NCI-H82 treated with DMSO at 0.1 percent for 48 hours (cell line): ENCODE measurements around the gene RTL5.

ENCODE experiments used
- DNase-seq: peaks from one replicate; lab custom pipeline; 2025; ENCODE audit not compliant: unreplicated experiment; lab: John Stamatoyannopoulos, UW

RTL5 gene

GRCh38 chrX:72110051-72110875, 21.5 kb downstream of the RTL5 start:
- DNase-seq, result no peak

DNA sequence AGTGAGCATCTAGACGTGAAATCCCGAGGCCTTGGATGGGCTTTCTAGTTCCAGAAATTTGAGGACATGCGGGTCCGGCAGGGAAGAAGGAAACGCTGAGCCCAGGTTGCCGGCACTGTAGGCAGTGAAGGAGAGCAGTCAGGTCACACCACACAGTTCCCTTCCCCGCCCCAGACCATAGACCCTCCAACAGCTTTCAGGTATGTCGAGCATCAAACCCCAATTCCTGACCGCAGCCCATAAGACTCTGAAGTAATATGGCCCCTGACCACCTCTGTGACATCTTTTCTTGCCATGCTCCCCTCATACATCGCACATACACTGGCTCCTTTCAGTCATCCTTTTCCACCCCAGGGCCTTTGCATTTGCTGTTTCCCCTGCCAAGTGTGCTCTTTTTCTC, 23.0 kb downstream of the RTL5 start:
- DNase-seq, result no peak

GRCh38 chrX:72107841-72108595, 23.7 kb downstream of the RTL5 start:
- DNase-seq, result no peak

DNA sequence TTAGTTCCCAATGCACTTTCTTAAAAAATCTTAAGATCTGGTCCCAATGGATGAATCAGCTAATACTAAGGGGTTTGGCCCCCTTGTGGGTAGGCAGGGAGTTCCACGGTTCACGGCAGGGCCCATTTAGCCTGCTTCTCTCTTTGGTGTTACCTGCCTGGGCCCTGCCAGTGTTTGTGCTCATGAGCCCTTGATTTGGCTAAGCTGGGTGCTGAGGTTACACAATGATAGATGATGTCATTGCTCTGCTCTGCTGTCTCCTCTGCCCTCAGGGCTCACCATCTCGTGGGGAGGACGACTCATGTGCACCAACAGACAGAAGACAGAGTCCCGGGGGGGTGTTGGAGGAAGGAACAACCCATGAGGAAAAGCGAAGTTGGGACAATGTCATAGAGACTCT, 24.4 kb downstream of the RTL5 start:
- DNase-seq, result no peak

GRCh38 chrX:72105436-72105835, 26.3 kb downstream of the RTL5 start:
- no peak for DNase-seq

DNA sequence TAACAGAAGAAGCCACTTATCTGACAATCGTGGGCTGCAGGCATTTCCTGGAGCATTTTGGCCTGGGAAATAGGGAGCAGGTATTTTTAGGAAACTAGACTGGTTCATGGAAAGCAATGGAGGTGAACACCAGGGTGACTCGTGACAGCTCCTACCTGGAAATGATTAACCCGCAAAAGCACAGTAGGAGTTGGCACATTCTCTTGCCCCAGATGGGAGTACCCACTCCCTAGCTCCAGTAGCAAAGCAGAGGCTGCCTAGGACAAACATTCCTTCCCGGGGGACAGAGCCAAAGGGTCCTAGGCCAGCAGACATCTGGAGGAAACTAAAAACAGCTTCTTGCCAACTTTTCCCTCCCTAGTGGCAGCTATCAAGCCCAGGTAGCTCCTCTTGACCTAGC, 29.0 kb downstream of the RTL5 start:
- DNase-seq, result no peak

- no peak for DNase-seq
These were observed 29.6 kb downstream of the RTL5 start for GRCh38 chrX:72102126-72102525.

- DNase-seq, result no peak
These were observed 30.1 kb downstream of the RTL5 start for GRCh38 chrX:72101597-72102037.

DNA sequence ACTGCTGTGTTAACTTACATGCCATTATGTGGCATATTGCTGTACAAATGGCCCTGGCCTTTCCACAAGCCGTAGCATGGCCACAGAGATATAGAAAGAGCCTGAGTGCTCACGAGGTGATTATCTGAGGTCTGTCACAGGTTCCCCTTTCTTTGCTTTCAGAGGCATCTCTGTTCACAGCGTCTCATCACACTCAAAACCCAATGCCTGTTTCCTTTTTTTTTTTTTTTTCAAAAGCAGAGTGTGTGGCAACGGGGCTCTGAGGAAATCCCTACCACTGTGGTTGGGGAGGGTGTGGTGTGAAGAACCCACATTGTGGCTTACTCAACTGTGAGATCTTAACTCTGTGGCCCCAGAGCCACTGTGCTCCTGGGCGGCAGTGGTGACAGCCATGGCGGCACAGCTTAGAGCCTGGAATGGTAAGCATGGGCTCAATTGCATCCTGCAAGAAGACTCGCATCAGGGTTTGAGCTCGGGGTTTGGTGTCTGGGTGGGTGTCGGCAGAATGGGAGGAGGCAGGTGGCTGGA, 30.8 kb downstream of the RTL5 start:
- DNase-seq, result no peak

GRCh38 chrX:72100051-72100755, 31.5 kb downstream of the RTL5 start:
- DNase-seq, result no peak

DNA sequence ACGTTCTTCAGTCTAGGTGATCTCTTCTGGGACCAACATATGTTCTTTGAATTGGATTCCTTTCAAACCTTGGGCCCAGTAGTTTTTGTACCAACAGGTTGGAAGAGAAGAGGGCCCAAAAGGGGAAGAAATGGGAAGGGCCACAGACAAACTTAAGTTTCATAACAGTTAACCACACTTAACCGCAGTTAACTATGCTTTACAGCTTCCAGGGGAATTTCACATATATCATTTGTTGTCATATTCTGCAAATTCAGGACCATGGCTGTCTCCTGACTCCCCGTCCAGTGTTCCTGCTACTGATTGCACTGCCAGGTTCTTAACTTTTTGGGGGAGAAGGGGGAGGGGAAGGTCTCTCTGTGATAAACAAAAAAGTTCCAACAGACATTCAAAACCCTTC, 34.6 kb downstream of the RTL5 start:
- DNase-seq, result no peak

- DNase-seq, result no peak
These were observed 36.3 kb downstream of the RTL5 start for GRCh38 chrX:72095370-72095769.

DNA sequence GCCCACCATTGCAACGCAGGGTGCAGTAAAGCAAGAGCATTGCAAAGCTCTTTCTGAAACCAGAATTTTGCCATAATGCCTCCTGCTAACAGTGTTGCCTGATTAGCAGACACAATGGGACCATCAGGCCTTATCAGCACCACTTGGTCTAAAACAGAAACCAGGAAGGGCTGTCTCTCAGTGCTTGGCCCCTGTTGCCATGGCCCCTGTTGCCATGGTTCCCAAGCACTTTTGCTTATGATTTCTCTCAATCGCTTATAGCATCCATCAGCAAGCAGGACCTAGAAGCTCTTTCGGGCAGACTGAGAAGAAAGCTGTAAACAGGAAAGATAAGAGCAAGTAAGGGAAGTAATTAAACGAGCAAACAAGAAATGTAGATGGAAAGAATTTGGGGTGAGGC, 36.8 kb downstream of the RTL5 start:
- no peak for DNase-seq

GRCh38 chrX:72089254-72089653, 42.5 kb downstream of the RTL5 start:
- DNase-seq, result no peak

- no peak for DNase-seq
These were observed 43.0 kb downstream of the RTL5 start for GRCh38 chrX:72088761-72089160.

GRCh38 chrX:72086995-72087394, 44.7 kb downstream of the RTL5 start:
- no peak for DNase-seq

DNA sequence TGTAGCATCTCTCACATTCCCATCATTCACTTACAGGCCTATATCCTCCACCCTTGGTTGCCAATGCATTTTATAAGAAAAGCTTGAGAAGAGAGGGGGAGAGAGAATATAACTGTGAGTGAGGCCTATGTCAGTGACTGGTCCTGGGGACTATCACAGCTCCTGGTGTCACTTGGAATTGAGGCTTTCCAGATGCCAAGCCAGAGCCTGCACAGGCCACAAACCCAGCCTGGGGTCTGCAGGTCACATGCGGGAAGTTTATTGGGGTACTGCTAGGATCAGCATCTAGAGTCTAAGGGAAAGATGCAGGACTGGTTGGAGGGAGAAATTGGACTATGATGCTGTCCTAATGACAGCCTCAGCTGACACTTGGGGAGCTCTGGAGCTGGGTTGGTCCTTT, 47.6 kb downstream of the RTL5 start:
- DNase-seq, result no peak

DNA sequence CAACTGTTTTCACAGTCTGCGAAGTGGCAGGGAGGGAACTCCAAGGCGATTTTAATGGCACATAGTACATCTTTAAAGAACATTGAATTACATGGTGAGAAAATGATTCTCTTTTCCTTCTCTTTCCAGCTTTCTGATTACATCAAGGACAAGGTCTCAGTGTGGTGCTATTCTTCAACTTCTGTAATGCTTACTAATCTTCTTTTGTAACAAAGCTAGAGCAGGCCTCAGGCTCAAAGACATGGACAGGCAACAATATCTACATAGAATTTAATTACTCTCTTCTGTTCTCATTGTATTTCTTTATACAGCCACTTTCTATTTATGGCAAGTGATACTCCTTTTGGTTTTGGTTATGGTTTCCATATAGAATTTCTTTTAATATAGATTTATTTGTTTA, 48.4 kb downstream of the RTL5 start:
- DNase-seq, result no peak

GRCh38 chrX:72081605-72082320, 50.0 kb downstream of the RTL5 start:
- no peak for DNase-seq

GRCh38 chrX:72080800-72081199, 50.9 kb downstream of the RTL5 start:
- no peak for DNase-seq

- DNase-seq, result no peak
These were observed 51.6 kb downstream of the RTL5 start for GRCh38 chrX:72080150-72080549.
